GM21786 (cell line): ENCODE data around the gene KHNYN.

Source experiments
- ATAC-seq: cut with Tn5 transposase; IDR thresholded peaks from one replicate; pipeline ENCODE4 v1.9.1; 2021; ENCODE audit not compliant: unreplicated experiment

KHNYN gene

DNA sequence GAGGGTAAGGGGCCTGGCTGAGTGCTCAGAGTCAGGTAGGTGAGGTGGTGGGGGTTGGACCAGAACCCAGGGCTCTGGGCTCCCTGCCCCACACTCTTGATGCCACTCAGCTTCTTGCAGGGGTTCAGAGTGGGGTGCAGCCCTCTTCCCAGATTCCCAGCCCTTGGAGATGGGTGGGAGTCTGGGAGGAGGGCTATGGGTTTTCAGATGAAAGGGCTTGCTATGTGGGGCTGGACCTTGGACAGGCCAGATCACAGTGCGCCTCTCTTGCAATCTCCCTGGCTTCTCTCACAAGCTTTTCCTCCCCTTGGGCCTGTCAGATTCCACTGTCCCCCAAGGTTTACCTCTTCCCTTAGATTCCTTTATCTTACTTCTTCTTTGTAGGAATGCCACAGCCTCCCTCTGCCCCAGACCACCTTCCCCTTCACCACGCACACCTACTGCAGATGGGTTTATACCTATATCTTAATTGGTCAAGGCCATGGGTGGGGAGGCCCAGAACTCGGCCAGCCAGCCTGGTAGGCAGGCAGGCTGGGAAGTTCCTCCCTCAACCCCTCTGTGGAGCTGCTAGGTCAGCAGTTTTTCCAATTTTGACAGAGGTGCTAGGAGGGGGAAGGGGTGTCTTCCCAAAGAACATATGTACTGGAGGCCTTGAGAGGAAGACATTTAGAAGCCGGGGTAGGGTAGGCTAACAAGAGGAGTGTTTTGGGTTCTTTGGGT is 29.6 kb upstream of the KHNYN start:
- no peak for ATAC-seq

DNA sequence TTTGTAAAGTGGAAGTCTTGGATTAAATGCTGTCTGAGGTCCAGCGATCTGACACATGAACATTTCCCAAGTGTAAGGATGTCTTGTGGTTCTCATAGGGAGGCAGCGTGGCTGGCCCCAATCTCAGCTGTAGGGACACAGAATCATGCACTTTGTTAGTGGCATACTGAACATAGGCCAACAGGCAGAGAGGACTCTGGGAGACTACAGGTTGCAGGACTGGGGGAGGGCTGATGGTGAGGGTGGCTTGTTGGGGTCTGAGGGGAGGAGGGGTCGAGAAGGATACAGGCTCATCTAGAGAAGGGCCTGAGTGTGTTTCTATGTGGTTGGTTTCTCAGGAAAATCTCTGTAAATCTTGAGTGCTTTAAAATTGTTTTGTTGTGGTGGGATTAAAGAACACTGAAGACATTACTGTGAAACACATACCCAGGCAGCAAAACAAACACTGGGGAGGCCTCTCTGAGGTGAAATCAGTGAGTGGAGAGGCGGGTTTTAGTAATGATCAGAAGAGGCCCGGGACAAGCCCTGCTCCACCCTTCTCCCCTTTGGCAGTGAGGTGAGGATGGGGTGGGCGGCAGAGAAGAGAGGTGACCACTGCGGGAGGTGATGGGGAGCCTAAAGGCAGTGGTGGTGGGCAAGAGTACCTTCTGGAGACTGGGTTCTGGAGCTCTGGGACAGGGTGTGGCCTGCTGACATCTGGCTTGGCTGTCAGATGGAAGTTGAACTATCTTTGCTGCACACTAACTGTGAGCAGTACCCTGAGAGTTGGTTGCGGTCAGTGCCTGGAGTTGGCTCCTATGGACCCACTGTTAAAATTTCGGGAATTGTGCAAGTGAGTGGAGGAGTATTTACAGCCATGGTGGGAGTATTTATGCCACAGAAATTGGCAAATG is 27.7 kb upstream of the KHNYN start:
- ATAC-seq, result no peak

DNA sequence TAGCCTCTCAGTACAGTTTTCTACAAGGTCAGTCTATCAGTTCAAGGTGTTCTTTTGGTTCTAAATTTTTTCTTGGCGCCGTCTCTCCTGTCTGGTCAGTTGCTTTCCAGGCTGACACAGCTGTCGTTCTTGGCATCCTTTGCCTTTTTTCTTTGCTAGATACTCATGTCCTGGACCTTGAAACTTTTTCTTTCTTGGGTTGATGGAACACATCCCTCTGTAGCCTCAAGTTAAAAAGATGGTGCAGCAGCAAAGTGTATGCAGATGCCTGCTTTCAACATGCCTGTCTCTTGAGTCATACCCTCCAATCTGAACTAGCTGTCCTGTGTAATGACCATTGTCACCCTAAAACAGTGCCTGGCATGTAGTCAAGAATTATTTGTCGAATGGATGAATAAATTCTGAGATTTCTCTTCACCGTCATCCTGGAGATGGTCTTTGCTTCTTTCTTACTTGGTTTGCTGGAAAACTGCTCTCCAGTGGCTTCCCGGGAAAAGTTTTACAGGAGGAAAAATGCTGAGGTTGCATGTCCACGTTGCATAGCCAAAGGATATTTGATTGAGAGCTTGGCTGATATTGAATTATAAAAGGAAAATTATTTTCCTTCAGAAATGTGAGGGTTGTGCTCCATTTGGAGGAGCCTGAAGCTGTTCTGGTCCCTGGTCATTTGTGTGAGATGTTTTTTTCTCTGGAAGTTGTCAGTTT is 26.3 kb upstream of the KHNYN start:
- ATAC-seq, result no peak

DNA sequence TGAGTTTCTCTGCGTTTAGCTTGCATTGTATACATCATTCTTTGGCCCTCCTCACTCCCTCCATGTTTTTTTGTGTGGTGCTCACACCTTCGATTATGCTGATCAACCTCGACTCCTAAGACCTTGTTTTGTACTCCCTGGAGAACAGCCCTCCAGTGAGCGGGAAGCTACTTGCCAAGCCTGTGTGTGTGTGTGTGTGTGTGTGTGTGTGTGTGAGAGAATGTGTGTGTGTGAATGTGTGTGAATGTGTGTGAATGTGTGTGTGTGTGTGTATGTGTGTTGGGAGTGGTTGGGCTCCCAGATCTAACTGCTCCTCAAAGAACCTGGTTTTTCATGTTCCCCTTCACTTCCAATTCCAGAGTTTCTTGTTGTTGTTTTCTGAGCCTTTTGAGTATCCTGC is 24.9 kb upstream of the KHNYN start:
- ATAC-seq, result no peak

DNA sequence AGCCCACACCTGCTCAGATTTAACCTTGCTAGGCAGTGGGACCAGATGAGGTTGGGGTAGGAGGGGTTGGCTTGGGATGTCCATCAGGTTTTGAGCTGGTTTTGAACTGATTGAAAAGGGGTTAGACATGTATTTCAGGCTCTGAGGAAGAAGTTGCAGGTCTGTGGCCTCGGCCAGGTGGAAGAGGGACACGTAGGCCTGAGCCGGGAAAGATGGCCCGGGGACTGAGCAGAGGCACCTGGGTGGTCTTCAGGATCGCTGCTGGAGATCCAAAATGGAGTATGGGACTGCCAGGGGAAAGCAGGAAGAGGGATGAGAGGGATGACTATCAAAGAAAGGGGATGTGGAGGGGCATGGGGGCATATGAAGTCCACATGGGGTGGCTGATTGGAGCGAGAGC is 23.3 kb upstream of the KHNYN start:
- ATAC-seq, result no peak

DNA sequence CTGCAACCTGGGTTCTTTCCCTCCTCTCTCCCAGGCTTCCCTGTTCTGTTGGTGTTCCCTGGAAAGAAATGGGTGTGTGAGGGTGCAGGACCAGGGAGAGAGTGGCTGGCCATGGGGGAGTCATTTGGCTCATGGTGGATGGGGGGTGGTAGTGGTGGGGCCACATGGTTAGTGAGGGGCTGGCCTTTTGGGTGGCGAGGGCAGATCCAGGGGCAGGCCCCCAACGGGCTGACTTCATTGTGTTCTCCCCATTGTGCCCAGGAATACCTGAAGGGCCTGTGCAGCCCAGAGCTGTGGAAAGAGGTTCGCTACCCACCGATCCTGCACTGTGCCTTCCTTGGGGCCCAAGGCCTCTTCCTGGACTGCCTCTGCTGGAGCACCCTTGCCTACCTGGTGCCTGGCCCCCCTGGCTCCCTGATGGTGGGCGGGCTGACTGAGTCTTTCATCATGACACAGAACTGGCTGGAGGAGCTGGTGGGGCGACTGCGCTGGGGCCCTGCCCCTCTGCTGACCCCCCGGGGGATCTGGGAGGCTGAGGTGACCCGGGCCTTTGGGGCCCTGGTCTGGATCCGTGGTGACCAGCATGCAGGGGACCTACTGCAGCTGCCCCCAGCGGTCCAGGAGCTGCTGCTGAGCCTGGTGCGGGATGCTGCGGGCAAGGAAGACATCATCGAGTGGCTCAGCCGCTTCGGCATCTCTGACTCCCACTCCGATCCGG is 22.0 kb upstream of the KHNYN start:
- ATAC-seq, result no peak

DNA sequence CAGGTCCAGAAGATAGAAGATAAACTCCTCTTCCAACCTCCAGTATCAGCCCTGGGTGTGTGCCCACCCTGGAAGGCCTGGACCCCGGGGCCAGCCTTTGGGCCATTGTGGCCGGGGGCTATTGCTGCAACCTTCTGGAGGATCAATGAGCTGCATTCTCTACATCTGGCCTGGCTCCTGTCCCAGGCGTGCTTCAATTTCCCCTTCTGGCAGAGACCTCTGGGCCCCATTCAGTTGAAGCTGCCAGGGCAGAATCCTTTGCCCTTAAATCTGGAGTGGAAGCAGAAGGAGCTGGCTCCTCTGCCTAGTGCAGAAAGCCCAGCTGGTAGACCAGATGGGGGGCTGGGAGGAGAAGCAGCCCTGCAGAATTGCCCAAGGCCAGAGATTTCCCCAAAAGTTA is 21.0 kb upstream of the KHNYN start:
- ATAC-seq, result no peak

DNA sequence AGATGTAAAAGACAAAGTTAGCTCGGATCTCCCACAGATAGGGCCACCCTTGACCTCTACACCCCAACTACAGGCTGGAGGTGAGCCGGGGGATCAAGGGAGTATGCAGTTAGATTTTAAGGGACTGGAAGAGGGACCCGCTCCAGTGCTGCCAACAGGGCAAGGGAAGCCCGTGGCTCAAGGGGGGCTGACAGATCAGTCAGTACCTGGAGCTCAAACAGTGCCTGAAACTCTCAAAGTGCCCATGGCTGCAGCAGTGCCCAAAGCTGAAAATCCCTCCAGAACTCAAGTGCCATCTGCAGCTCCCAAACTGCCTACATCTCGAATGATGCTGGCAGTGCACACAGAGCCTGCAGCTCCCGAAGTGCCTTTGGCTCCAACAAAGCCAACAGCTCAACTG is 20.6 kb upstream of the KHNYN start:
- no peak for ATAC-seq

DNA sequence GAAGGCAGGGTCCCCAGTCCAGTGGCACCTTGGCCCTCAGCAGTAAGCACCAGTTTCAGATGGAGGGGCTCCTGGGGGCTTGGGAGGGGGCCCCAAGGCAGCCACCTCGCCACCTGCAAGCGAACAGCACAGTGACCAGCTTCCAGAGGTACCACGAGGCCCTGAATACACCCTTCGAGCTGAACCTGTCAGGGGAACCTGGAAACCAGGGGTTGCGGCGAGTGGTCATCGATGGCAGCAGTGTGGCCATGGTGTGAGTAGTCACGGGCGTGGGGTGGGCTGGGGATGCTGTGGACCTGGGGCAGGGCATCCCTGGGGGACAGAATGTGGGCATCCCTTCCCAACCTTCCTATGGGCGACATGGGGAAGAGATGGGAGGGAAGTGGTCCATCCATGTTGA is 19.8 kb upstream of the KHNYN start:
- no peak for ATAC-seq

DNA sequence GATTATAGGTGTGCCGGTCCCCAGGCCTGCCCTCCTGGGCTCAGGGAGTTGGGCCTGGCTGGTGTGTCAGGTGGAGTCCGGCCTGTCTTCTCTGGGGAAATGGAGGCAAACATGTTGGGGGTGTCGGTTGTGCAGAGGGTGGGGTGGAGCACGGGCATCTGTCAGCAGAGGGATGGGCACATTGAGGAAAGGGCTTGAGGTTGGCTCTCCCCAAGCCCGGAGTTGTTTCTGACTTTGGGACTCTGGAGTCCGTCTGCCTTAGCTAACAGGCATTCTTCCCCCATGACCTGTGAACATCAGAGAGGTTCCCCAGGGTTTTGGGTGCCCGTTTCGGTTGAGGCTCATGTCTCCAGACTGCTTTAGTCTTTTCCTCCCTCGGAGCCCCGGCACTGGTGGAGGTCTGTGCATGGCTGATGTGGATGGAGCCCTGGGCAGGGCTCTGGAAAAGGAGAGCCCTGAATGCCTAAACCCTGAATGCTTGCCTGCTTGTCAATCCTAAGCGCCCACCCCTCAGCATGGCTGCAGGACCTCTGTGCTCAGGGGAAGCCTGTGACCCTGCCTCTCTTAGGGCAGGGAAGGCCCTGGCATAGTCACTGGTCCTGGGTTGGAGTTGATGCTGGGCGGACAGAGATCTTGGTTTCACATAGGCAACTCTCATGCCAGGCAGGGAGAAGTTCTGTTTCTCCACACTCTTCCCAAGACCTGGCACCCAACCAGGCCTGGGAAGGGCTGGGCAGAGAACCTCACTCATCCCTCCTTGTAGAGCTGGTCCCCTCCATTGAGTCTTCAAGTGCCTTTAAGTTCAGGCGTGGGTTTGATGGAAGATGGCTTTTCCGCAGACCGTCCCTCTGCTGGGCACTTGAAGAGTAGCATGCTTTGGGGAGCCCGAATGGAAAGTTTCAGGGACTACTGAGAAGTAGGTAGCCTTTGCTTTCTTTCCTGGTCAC is 18.0 kb upstream of the KHNYN start:
- no peak for ATAC-seq

DNA sequence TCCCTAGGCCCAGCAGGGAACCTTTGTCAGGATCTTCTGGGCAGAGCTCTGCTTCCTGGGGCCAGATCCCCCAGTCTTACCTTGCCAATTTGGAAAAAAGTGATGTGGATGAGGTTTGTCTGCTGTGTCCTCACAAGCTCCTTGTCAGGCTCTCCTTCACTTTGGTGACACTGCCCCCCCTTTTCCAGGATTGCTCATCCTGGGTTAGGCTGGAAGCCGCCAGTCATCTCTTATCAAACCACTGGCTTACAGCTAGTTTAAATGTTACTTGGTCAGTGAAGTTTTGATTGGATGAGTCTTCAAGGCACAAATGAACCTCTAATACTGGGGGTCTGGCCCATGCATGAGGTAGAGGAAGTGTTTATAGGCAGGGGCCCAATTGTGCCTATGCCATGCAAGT is 15.7 kb upstream of the KHNYN start:
- ATAC-seq, result no peak

DNA sequence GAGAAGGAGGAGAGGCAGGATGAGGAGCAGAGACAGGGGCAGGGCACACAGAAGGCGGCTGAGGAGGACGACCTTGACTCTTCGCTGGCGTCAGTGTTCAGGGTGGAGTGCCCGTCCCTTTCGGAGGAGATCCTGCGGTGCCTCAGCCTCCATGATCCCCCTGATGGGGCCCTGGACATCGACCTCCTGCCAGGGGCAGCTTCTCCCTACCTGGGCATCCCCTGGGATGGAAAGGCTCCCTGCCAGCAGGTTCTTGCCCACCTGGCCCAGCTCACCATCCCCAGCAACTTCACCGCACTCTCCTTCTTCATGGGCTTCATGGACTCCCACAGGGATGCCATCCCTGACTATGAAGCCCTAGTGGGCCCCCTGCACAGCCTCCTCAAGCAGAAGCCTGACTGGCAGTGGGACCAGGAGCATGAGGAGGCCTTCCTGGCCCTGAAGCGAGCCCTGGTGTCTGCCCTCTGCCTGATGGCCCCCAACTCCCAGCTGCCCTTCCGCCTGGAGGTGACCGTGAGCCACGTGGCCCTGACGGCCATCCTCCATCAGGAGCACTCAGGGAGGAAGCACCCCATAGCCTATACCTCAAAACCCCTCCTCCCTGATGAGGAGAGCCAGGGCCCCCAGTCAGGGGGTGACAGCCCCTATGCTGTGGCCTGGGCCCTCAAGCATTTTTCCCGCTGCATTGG is 14.9 kb upstream of the KHNYN start:
- no peak for ATAC-seq

DNA sequence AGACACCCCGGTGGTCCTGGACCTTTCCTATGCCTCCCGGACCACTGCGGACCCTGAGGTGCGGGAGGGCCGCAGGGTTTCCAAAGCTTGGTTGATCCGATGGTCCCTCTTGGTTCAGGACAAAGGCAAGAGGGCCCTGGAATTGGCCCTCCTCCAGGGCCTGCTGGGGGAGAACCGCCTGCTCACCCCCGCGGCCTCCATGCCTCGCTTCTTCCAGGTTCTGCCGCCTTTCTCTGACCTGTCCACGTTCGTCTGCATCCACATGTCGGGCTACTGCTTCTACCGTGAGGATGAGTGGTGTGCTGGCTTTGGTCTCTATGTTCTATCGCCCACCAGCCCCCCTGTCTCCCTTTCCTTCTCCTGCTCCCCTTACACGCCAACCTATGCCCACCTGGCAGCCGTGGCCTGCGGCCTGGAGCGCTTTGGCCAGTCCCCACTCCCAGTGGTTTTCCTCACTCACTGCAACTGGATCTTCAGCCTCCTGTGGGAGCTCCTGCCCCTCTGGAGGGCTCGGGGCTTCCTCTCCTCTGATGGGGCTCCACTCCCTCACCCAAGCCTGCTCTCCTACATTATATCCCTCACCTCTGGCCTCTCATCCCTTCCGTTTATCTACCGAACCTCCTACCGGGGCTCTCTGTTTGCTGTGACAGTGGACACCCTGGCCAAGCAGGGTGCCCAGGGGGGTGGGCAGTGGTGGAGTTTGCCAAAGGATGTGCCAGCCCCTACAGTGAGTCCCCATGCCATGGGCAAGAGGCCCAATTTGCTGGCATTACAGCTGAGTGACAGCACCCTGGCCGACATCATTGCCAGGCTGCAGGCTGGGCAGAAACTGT is 14.1 kb upstream of the KHNYN start:
- no peak for ATAC-seq

DNA sequence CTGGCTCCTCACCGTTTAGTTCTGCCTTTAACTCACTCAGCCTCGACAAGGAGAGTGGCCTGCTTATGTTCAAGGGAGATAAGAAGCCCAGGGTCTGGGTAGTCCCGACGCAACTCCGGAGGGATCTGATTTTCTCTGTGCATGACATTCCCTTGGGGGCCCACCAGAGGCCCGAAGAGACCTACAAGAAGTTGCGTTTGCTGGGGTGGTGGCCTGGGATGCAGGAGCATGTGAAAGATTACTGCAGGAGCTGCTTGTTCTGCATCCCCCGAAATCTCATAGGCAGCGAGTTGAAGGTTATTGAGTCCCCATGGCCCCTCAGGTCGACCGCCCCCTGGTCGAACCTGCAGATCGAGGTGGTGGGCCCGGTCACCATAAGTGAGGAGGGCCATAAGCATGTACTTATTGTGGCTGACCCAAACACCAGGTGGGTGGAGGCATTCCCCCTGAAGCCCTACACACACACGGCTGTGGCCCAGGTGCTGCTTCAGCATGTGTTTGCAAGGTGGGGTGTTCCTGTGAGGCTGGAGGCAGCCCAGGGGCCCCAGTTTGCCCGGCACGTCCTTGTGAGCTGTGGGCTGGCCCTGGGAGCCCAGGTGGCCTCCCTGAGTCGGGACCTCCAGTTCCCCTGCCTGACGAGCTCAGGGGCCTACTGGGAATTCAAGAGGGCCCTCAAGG is 13.4 kb upstream of the KHNYN start:
- no peak for ATAC-seq

DNA sequence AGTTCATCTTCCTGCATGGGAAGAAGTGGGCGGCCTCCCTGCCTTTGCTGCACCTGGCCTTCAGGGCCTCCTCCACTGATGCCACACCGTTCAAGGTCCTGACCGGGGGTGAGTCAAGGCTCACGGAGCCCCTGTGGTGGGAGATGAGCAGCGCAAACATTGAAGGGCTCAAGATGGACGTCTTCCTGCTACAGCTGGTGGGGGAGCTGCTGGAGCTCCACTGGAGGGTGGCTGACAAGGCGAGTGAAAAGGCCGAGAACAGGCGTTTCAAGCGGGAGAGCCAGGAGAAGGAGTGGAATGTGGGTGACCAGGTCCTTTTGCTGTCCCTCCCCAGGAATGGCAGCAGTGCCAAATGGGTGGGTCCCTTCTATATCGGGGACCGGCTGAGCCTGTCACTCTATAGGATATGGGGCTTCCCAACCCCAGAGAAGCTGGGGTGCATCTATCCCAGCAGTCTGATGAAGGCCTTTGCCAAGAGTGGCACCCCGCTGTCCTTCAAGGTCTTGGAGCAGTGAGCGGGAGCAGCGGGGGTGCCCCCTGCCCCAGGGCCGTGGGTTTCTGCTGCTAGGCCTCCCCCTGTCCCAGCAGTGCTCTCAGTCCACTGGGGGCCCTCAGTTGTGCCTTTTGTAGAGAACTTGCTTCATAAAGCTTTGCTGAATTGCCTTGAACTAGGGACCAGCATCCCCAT is 12.7 kb upstream of the KHNYN start:
- ATAC-seq, result no peak

DNA sequence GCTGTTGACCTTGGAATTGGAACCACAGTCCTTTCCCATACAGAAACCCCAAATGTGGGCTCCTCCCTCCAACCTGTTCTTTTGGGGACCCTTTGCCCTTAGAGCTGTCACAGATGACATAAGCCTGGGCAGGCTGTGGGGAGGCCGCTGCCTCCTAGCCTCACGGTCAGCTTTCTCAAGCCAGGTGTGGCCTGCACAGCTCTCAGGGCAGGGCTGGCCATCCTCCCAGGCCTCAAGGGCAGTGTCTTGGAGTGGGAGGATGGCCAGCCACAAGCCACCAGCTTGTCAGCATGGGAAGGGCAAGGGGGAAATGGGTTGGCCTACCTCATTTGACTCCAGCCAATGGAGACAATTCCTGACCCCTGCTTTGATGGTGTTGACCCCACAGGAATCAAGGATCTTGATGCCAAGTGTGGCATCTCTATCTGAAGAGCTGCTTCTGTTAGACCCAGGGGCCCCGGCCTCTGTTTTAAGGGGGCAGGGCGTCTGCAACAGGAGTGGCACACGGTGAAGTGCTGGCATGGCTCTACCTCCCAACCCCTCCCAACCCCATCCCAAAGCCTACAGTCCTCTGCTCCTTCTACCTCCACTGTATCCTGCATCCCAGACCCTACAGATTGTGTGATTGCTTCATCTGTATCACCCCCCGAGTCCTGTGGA is 11.8 kb upstream of the KHNYN start:
- no peak for ATAC-seq

DNA sequence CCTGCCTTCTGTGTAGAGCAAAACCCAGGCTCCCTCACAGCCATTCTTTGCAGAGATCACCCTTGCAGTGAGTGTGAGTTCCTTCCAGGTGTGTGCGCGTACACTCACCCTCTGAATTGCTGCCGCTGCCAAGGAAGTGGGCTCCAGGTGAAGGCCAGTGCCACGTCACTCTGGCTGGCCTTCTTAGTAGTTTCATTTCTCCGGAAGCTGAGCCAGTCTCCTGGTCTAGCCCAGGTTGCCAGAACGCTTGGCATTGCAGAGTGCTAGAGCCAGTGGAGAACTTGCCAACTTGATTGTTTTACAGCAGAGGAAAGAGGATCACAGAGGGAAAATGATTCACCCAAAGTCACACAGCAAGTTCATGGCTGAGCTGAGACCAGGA is 11.3 kb upstream of the KHNYN start:
- ATAC-seq, result no peak
